IPS-20b (cell line): ENCODE results near the gene POU2AF1.

Experiments
- H3K27ac ChIP-seq: one replicate; pipeline ENCODE4 v1.5.1; 2013; ENCODE audit warnings: low read length
- H3K27me3 ChIP-seq: 2 replicates; pipeline ENCODE4 v1.6.1; 2013; ENCODE audit warnings: mild to moderate bottlenecking, low read length, inconsistent platforms; ENCODE audit not compliant: insufficient read depth
- H3K36me3 ChIP-seq: 2 replicates; pipeline ENCODE4 v1.6.1; 2013; ENCODE audit warnings: low read depth, mild to moderate bottlenecking, inconsistent platforms, low read length, moderate library complexity; ENCODE audit not compliant: insufficient read depth
- H3K4me1 ChIP-seq: 2 replicates; pipeline ENCODE4 v1.6.1; 2013; ENCODE audit warnings: mild to moderate bottlenecking, control low read depth, inconsistent platforms, low read length, moderate library complexity; ENCODE audit not compliant: insufficient read depth
- H3K4me3 ChIP-seq: 2 replicates; pipeline ENCODE4 v1.5.1; 2013; ENCODE audit warnings: mild to moderate bottlenecking, low read length, inconsistent platforms
- H3K9ac ChIP-seq: 2 replicates; pipeline ENCODE4 v1.6.1; 2013; ENCODE audit warnings: low read depth, mild to moderate bottlenecking, inconsistent platforms, low read length, moderate library complexity
- H3K9me3 ChIP-seq: 2 replicates; pipeline ENCODE4 v1.6.1; 2013; ENCODE audit warnings: mild to moderate bottlenecking, low read depth, low read length, inconsistent platforms; ENCODE audit not compliant: insufficient read depth

POU2AF1 gene

DNA sequence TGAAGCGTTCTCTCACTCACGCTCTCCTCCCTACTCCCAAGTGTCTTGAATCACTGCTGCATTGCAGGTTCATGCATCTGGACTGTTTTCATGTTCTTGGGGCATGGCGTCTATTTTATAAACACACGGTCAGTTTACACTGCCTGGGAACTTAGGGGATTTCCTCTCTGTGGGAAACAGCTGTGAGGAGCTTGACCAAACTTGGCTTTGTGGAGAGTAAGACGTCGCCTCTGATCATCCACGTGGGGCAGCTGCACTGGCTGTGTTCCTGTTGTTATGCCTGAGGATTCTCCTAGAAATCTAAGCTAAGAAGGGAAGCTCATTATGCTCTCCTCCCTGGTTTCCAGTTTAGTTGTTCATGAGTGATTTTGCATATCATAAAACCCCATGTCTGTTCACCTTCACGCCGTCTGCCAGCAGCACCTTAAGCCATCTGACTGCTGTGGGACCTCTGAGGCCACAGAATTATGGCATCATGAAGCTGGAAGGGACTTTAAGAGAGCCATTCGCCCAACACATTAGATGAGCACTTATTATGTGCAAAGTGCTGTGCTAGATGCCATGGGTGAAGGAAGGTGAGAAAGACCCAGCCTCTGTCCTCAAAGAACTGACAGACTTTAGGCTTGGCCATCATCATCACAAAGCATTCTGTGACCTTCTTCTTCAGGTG lies 38.8 kb upstream of the POU2AF1 start:
- Histone ChIP-seq H3K4me3 (no peak overlapping the region), H3K9ac (no peak overlapping the region), H3K4me1 (no peaks in the 10 kb centered on the region), H3K27ac (no peak overlapping the region), H3K9me3 (no peaks in the 10 kb centered on the region), H3K36me3 (no peaks in the 10 kb centered on the region), H3K27me3 (no peaks in the 10 kb centered on the region)

DNA sequence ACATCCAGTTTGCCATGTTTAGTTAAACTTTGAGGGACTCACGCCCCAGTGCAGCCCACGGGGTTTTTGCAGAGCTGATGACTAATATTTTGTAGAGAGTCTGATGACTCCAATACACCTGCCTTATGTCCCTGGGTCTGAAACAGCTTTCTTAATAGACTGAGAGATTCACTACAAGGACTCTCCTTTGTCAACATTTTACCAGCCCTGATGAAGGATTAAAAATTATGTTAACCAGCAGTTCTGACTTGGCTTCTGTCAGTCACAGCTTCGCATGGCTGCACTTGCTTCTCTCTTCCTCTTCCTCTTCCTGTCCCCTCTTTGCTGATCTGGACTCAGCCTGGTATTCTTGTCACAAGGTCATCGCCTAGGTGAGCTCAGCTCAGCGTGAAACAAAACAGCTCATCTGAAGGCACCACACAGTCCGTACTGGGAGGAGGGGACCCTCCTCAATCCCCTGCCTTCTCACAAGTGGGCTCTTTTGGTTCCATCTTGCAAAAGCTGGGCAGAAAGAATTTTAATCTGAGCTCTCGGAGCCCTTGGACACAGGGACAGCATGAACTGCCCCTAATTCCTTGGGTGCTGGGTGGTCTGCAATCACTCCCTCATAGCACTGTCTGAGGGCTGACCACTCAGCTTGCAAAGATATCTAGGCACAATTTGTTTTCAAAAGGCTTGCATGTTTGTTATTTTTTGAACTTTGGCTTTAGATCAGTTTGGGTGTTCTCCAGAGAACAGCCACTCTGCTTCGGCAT lies 38.1 kb upstream of the POU2AF1 start:
- no peaks in the 10 kb centered on the region for H3K4me1 ChIP-seq
- H3K9me3 ChIP-seq = no peaks in the 10 kb centered on the region
- H3K9ac ChIP-seq = no peak overlapping the region
- no peak overlapping the region for H3K27ac ChIP-seq
- H3K4me3 ChIP-seq = no peak overlapping the region
- H3K36me3 ChIP-seq = no peaks in the 10 kb centered on the region
- H3K27me3 ChIP-seq = no peaks in the 10 kb centered on the region

DNA sequence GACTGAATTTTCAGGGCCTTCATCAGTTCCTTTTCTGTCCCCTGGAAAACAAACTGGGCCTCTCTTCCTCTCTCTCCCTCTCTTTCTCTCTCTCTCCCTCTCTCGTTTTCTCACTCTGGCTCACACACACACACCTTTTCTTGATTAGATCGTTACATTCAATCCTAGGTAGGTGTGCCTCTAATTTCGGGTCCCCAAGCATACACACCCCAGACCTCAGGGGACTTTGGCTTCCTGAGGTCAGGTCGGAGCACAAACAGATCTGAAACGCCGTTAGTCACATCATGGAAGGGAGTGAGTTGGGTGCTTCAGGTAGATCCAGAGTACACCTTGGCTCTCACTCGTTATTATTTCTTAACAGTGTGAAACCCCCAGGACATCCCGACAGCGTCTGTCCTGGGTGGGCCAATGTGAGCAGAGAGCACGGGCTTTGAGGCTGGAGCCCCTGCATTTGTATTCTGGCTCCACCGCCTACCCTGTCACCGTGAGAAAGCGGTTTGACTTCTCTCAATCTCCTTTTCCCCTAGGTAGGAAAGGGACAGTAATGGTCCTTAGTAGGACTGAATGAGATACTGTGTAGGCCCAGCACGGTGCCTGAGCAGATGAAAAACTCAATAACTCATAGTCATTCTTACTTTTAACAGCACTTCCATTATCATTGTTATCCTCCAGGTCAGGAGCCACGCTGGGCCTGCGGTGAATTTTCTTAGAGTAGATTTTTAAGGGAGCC lies 37.3 kb upstream of the POU2AF1 start:
- Histone ChIP-seq H3K36me3 (no peaks in the 10 kb centered on the region), H3K4me3 (no peak overlapping the region), H3K9ac (no peak overlapping the region), H3K27ac (no peak overlapping the region), H3K27me3 (no peaks in the 10 kb centered on the region), H3K4me1 (no peaks in the 10 kb centered on the region), H3K9me3 (no peaks in the 10 kb centered on the region)

DNA sequence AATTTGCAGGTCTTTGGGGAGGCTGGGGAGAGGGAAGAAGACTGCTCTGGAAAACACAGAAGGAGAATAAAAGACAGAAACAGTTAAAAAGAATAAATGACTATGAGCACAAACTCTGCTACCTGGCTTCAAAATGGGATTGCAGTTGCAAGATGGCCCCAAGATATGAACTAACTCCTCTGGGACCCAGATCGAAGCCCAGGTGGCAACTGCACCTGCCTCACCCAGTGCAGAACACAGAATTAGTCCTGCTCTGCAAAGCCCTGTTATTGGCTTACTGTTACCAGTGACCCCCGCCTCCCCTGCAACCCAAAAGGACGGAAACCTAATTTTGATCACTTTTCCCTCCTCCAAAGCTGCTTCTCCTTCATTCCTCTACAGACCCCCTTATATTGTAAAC lies 35.9 kb upstream of the POU2AF1 start:
- no peak overlapping the region for H3K27ac ChIP-seq
- H3K9ac ChIP-seq = no peak overlapping the region
- no peaks in the 10 kb centered on the region for H3K4me1 ChIP-seq
- H3K4me3 ChIP-seq = no peak overlapping the region
- H3K9me3 ChIP-seq = no peaks in the 10 kb centered on the region
- no peaks in the 10 kb centered on the region for H3K36me3 ChIP-seq
- H3K27me3 ChIP-seq = no peaks in the 10 kb centered on the region

DNA sequence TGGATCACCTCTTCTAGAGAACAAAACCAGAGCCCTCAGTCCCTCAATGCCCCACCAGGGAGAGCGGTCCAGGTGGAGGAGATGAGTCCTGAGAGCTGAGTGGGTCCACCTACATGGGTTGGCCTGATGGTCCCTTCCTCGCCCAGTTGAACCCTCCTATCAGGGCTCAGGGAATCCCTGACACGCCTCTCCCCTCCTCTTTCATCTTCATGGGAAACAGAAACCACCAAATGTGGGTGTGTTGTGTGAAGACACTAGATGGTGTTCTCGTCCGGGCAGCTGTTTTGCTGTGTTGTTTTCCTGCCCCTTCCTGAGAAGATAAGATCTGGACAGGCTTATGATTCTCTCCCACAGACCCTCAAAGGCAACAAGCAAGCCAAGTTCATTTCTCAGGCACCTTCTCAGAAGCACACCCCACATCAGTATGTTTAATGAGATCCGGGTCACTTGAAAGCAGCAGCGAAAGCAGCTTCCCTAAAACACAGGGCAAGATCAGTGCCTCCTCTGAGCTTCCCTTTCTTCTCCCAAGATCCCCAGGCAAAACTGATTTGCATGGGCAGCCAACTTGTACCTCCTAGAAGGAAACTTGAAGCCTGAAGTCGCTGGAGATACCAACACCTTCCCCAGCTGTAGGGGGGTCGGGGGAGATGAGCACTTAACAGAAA lies 35.3 kb upstream of the POU2AF1 start:
- no peaks in the 10 kb centered on the region for H3K27me3 ChIP-seq
- no peak overlapping the region for H3K9ac ChIP-seq
- H3K27ac ChIP-seq = no peak overlapping the region
- no peak overlapping the region for H3K4me3 ChIP-seq
- H3K4me1 ChIP-seq = no peaks in the 10 kb centered on the region
- H3K36me3 ChIP-seq = no peaks in the 10 kb centered on the region
- no peaks in the 10 kb centered on the region for H3K9me3 ChIP-seq

DNA sequence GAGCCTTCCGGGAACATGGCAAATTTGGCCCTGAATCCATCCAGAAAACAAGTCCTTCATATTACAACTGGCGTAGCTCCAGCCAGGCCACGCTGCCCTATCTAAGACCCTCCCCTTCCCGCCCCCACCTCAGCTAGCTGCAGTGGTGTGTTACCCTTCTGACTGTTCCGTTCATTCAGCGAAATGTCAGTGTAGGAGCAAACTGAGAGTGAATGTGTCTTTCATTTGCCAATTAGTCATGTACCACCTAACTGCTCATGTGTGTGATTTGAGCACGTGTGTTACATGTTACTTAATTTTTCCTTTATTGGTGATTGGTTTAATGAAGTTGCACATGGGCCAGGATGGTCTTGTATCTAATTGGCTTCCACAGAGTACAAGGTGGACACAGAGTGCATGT lies 34.8 kb upstream of the POU2AF1 start:
- Histone ChIP-seq H3K4me1 (no peaks in the 10 kb centered on the region), H3K36me3 (no peaks in the 10 kb centered on the region), H3K9me3 (no peaks in the 10 kb centered on the region), H3K27me3 (no peaks in the 10 kb centered on the region), H3K4me3 (no peak overlapping the region), H3K9ac (no peak overlapping the region), H3K27ac (no peak overlapping the region)

DNA sequence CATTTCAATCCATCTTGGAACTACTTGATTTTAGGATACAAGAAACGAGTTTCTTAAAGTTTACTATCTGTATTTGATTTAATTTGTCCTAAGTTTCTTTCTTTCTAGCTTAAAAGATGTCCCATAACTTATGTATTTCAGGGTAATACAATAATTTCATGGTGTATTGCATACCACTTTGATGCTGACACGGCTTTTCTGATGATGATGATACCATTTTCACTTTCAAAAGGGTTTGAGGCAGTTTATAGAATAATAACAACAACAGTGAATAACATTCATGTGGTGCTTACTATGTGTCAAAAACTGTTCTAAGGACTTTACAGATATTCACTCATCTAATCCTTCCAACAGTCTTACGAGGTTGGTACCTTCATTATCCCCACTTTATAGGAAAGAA lies 33.2 kb upstream of the POU2AF1 start:
- Histone ChIP-seq H3K4me3 (no peak overlapping the region), H3K4me1 (no peaks in the 10 kb centered on the region), H3K27ac (no peak overlapping the region), H3K27me3 (no peaks in the 10 kb centered on the region), H3K36me3 (no peaks in the 10 kb centered on the region), H3K9me3 (no peaks in the 10 kb centered on the region), H3K9ac (no peak overlapping the region)

DNA sequence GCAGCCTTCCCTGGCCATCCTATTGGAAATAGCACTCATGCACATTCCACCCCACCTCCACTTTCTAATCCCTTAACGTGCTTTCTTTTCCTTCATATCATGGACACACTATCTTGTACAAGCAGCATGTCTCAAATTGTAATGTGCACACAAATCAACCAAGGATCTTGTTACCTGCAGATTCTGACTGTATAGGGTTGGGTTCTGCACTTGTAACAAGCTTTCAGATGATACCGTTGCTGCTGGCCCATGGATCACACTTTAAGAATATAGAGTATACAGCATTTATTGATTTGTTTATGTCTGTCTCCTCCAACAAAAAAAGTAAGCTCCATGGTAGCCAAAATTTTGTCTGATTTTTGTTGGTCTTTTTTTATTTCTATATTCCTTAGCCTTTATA lies 32.4 kb upstream of the POU2AF1 start:
- Histone ChIP-seq H3K9me3 (no peaks in the 10 kb centered on the region), H3K36me3 (no peaks in the 10 kb centered on the region), H3K4me3 (no peak overlapping the region), H3K4me1 (no peaks in the 10 kb centered on the region), H3K27me3 (no peaks in the 10 kb centered on the region), H3K9ac (no peak overlapping the region), H3K27ac (no peak overlapping the region)

DNA sequence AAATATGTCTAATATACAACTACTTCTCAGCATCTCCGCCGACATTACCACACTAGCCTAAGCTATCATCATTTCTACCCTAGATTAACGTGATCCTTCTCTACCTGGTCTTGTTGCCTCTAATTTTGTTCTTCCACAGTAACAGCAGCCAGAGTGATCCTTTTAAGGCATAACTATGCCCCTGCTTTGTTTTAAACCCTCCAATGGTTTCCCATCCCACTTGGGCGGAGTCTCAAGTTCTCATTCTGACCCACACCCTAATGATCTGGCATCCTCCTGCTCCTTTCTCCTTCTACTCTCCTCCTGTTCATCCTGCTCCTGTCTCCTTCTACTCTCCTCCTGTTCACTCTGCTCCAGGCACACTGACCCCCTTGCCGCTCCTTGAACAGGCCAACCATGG lies 31.9 kb upstream of the POU2AF1 start:
- Histone ChIP-seq H3K27me3 (no peaks in the 10 kb centered on the region), H3K36me3 (no peaks in the 10 kb centered on the region), H3K4me1 (no peaks in the 10 kb centered on the region), H3K27ac (no peak overlapping the region), H3K4me3 (no peak overlapping the region), H3K9ac (no peak overlapping the region), H3K9me3 (no peaks in the 10 kb centered on the region)

DNA sequence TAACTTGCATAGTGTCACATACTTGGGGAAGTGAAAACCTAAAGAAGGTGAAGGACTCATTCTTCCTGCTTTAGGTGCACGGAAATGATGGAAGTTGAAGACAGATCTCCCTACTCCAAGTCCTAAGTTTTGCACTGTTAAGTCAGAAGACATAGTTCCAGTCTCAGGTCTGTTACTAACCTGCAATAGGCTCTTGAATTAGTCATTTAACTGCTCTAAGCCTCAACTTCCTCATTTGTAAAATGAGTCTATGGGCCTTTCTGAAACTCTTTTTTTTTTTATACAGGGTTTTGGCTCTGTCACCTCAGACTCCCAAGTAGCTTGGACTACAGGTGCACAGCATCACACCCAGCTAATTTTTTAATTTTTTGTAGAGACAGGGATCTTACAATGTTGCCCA lies 30.8 kb upstream of the POU2AF1 start:
- no peak overlapping the region for H3K4me3 ChIP-seq
- H3K4me1 ChIP-seq = no peaks in the 10 kb centered on the region
- no peaks in the 10 kb centered on the region for H3K27me3 ChIP-seq
- no peaks in the 10 kb centered on the region for H3K9me3 ChIP-seq
- H3K27ac ChIP-seq = no peak overlapping the region
- no peak overlapping the region for H3K9ac ChIP-seq
- H3K36me3 ChIP-seq = no peaks in the 10 kb centered on the region

DNA sequence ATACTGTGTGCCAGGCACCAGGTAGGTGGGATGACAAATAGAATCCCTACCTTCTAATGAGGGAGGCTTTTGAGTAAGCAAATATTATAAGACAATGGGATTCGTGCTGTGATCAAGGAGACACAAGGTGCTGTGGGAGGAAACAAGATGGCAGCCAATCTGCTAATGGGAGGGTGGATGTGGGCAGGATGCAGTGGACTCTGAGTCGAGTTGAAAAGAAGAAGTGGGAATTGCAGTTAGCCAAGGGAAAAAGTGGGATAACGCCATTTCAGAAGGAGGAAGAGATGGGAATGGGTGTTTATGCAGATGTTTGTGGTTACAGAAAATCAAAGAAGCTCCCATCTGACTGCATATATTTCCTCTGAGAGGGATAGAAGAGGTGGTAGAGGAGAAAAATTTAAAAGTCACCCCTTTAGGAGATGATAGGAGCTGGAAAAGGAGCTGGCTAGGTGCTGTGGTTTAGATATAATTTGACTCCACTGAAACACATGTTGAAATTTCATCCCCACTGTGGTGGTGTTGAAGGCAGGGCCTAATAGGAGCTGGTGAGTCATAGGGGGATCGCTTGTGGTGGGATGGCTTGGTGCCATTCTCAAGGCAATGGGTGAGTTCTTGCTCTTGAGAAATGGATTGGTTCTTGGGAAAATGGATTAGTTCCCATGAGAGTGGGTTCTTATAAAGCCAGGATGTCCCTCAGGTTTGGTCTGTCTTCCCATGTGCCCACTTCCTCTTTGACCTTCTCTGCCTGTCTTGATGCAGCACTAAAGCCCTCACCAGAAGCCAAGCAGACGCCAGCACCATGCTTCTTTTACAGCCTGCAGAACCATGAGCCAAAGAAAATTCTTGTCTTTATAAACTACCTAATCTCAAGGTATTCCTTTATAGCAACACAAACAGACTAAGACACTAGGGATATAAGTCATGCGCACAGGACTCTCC lies 30.0 kb upstream of the POU2AF1 start:
- Histone ChIP-seq H3K9ac (no peak overlapping the region), H3K9me3 (no peaks in the 10 kb centered on the region), H3K27ac (no peak overlapping the region), H3K4me3 (no peak overlapping the region), H3K36me3 (no peaks in the 10 kb centered on the region), H3K27me3 (no peaks in the 10 kb centered on the region), H3K4me1 (no peaks in the 10 kb centered on the region)
